GM20000 (cell line): Measurements from ENCODE around the gene ATXN7L1.

Experiments
- DNase-seq: peaks from one replicate; pipeline ENCODE4 v3.0.0; 2012; ENCODE audit warnings: low spot score
- CTCF ChIP-seq: IDR thresholded peaks from 2 replicates; pipeline ENCODE4 v1.5.1; 2012; ENCODE audit warnings: mild to moderate bottlenecking, control low read depth; ENCODE audit errors: extremely low read depth, missing control alignments

ATXN7L1 gene

GRCh38 chr7:105652359-105652993, 223.9 kb downstream of the ATXN7L1 start:
- peak; percentile 78 for TF ChIP-seq CTCF
- peak; percentile 79 for DNase-seq

- no peak for DNase-seq
- no peak for TF ChIP-seq CTCF
Observed at GRCh38 chr7:105651798-105652197, 224.6 kb downstream of the ATXN7L1 start.

- no peak for TF ChIP-seq CTCF
- DNase-seq: no peak
Observed at GRCh38 chr7:105650382-105650970, 225.9 kb downstream of the ATXN7L1 start.

- DNase-seq: no peak
- TF ChIP-seq CTCF: no peak
Observed at GRCh38 chr7:105649727-105650381, 226.5 kb downstream of the ATXN7L1 start.

- no peak for TF ChIP-seq CTCF
- no peak for DNase-seq
Observed at GRCh38 chr7:105648561-105649401, 227.6 kb downstream of the ATXN7L1 start.

GRCh38 chr7:105647591-105647990, 228.8 kb downstream of the ATXN7L1 start:
- DNase-seq: no peak
- no peak for TF ChIP-seq CTCF
